ENCODE measurements around the gene ROR1. TPM values are rescaled to one million over a fixed set of nuclear protein-coding genes. Genes with fewer than 3 reads are reported as not detected.
A peak's percentile ranks its signal among the peaks of the same experiment; 100 is the strongest.

ROR1 gene
- total and polyA plus RNA-seq, 12 donors = 2.9 to 36.2 (median 15.3) TPM

GRCh38 chr1:63798284-63798683, 24.5 kb downstream of the ROR1 start:
- Histone ChIP-seq H3K4me3 (no peak overlapping the region), H3K27me3 (no peaks in the 10 kb centered on the region), H3K9me3 (no peaks in the 10 kb centered on the region), H3K4me1 (peaks cover 8 to 63% (median 29%) of the 10 kb centered on the region in 9 donors), H3K36me3 (no peaks in the 10 kb centered on the region), H3K27ac (no peak overlapping the region)
- WGBS, 2 donors = 50 to 85% methylated on average over 2 of the region's 2 CpGs
- ATAC-seq = no peak
- DNase-seq = no peak
- TF ChIP-seq, protein P1, sequence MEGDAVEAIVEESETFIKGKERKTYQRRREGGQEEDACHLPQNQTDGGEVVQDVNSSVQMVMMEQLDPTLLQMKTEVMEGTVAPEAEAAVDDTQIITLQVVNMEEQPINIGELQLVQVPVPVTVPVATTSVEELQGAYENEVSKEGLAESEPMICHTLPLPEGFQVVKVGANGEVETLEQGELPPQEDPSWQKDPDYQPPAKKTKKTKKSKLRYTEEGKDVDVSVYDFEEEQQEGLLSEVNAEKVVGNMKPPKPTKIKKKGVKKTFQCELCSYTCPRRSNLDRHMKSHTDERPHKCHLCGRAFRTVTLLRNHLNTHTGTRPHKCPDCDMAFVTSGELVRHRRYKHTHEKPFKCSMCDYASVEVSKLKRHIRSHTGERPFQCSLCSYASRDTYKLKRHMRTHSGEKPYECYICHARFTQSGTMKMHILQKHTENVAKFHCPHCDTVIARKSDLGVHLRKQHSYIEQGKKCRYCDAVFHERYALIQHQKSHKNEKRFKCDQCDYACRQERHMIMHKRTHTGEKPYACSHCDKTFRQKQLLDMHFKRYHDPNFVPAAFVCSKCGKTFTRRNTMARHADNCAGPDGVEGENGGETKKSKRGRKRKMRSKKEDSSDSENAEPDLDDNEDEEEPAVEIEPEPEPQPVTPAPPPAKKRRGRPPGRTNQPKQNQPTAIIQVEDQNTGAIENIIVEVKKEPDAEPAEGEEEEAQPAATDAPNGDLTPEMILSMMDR (IDR thresholded peaks at IDR 0.05) = no peak
- intact Hi-C loops (cut with DNase I) = loop anchor here in 1 of 10 donors (10.0 kb wide), 1 partner anchor 127 kb away; no protein-coding TSS in a partner anchor

DNA sequence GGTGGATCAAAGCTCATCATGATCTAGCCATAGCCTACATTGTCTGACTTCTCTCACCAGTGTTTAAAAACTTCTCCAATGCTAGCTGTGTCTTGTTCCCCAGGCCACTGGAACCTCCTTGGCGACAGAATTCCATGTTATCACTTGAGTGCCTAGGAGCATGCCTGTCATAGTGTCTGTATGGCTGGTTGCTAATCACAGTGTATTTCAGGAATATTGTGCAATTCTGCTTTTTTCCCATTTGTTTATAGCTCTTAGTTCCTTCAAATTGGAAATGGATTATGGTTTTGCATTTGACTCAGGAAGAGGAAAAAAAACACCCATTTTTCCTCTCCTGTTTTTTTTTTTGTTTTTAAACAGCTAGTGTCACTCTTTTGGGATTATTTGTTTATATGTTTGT, 25.5 kb downstream of the ROR1 start:
- peaks cover 8 to 63% (median 36%) of the 10 kb centered on the region in 9 donors for H3K4me1 ChIP-seq

DNA sequence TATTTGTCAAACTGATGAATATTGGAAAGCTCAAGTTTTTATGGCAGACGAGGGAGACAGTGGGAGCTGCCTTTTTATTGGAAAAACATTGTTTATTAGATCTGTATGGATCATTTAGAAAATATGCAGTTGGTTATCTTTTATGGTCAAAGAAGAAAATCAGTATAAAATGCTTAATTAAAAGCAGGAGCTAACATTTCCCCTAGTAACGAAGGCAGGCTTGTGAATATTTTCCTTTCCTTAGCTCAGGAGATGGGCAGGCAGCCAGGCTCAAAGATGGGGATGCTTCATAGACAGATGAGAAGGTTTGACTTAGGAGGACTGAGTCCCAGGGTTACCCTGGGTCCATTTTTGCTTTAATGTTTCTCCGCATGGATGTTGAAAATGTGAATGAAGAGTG, 26.0 kb downstream of the ROR1 start:
- ATAC-seq = no peak
- no peak overlapping the region for H3K4me3 ChIP-seq
- DNase-seq = no peak
- no peaks in the 10 kb centered on the region for H3K9me3 ChIP-seq
- intact Hi-C loops (cut with DNase I) = loop anchor here in 1 of 10 donors (10.0 kb wide), 1 partner anchor 125 kb away; no protein-coding TSS in a partner anchor
- no peaks in the 10 kb centered on the region for H3K27me3 ChIP-seq
- H3K36me3 ChIP-seq = no peaks in the 10 kb centered on the region
- TF ChIP-seq, protein P1 (IDR thresholded peaks at IDR 0.05) = no peak
- WGBS, 2 donors = 53 to 59% methylated on average over 3 of the region's 3 CpGs
- peaks cover 5 to 63% (median 35%) of the 10 kb centered on the region in 9 donors for H3K4me1 ChIP-seq
- H3K27ac ChIP-seq = no peak overlapping the region

More for the DNA sequence above, 25.5 kb downstream of the ROR1 start:
- intact Hi-C loops (cut with DNase I) = loop anchor here in 1 of 10 donors (10.0 kb wide), 1 partner anchor 125 kb away; no protein-coding TSS in a partner anchor
- TF ChIP-seq, protein P1 (IDR thresholded peaks at IDR 0.05) = no peak
- 85 to 89% methylated on average over 1 of the region's 1 CpG for WGBS, 2 donors
- H3K27me3 ChIP-seq = no peaks in the 10 kb centered on the region
- no peaks in the 10 kb centered on the region for H3K9me3 ChIP-seq
- no peak overlapping the region for H3K4me3 ChIP-seq
- H3K27ac ChIP-seq = no peak overlapping the region
- no peaks in the 10 kb centered on the region for H3K36me3 ChIP-seq
- peak in 1 of 8 donors; percentile 16 for ATAC-seq
- no peak for DNase-seq

GRCh38 chr1:63802109-63802508, 28.3 kb downstream of the ROR1 start:
- DNase-seq = no peak
- no peak for ATAC-seq
- intact Hi-C loops (cut with DNase I) = no loop called here
- Histone ChIP-seq H3K27ac (no peak overlapping the region), H3K4me3 (no peak overlapping the region), H3K27me3 (no peaks in the 10 kb centered on the region), H3K9me3 (no peaks in the 10 kb centered on the region), H3K36me3 (no peaks in the 10 kb centered on the region), H3K4me1 (peaks cover 0 to 56% (median 23%) of the 10 kb centered on the region in 9 donors)
- 80 to 92% methylated on average over 3 of the region's 3 CpGs for WGBS, 2 donors
- TF ChIP-seq, protein P1 (IDR thresholded peaks at IDR 0.05) = peak in 3 of 9 donors; percentile 8 to 24 (median 23)

All from heart right ventricle (tissue), 16 donors.